Mesenchymal stem cell (in vitro differentiated cells and primary cell): ENCODE results near the gene KSR1.
A peak's percentile ranks its signal among the peaks of the same experiment; 100 is the strongest.

ENCODE experiments used
- DNase-seq: peaks from one replicate; pipeline ENCODE4 v3.0.0-alpha.2; 2013
- H2AFZ ChIP-seq: one replicate; pipeline ENCODE4 v1.6.1; 2013; ENCODE audit warnings: low read depth, mild to moderate bottlenecking, control low read depth, inconsistent platforms, low read length, moderate library complexity
- H2AK5ac ChIP-seq: 2 replicates; pipeline ENCODE4 v1.6.1; 2013; ENCODE audit warnings: low read length, moderate library complexity, mild to moderate bottlenecking, inconsistent platforms; ENCODE audit not compliant: severe bottlenecking
- H2BK120ac ChIP-seq: one replicate; pipeline ENCODE4 v1.6.1; 2013; ENCODE audit warnings: low read depth, mild to moderate bottlenecking, inconsistent platforms, low read length, moderate library complexity
- H2BK12ac ChIP-seq, 2 experiments: one replicate each; pipeline ENCODE4 v1.6.1; 2013; ENCODE audit warnings: inconsistent platforms in 2 of 2, low read length in 2 of 2, mild to moderate bottlenecking in 2 of 2, moderate library complexity in 2 of 2, control low read depth in 1 of 2
- H2BK15ac ChIP-seq: one replicate; pipeline ENCODE4 v1.6.1; 2013; ENCODE audit warnings: mild to moderate bottlenecking, low read depth, inconsistent platforms; ENCODE audit not compliant: poor library complexity, severe bottlenecking
- H2BK5ac ChIP-seq: 2 replicates; pipeline ENCODE4 v1.6.1; 2013; ENCODE audit warnings: low read depth, mild to moderate bottlenecking, low read length, control low read depth, inconsistent platforms; ENCODE audit not compliant: poor library complexity, severe bottlenecking
- H3K14ac ChIP-seq, 2 experiments: one replicate each; pipeline ENCODE4 v1.6.1; 2013; ENCODE audit warnings: inconsistent platforms in 2 of 2, low read length in 2 of 2, control low read depth in 1 of 2, mild to moderate bottlenecking in 1 of 2, moderate library complexity in 1 of 2
- H3K18ac ChIP-seq, 2 experiments: one replicate each; pipeline ENCODE4 v1.6.1; 2013; ENCODE audit warnings: inconsistent platforms in 2 of 2, low read length in 2 of 2, control low read depth in 1 of 2, low read depth in 1 of 2, mild to moderate bottlenecking in 1 of 2
- H3K23ac ChIP-seq, 2 experiments: one replicate each; pipeline ENCODE4 v1.6.1; 2013; ENCODE audit warnings: inconsistent platforms in 2 of 2, low read length in 2 of 2, mild to moderate bottlenecking in 2 of 2, moderate library complexity in 2 of 2, control low read depth in 1 of 2
- H3K27ac ChIP-seq: 2 replicates; pipeline ENCODE4 v1.5.1; 2013; ENCODE audit warnings: mild to moderate bottlenecking, moderate library complexity, low read length, control low read depth, inconsistent platforms; ENCODE audit not compliant: poor library complexity, severe bottlenecking
- H3K27me3 ChIP-seq, 2 experiments: 2 replicates each; pipeline versions ENCODE4 v1.6.1 to v1.7.0; 2013; ENCODE audit warnings: low read length in 2 of 2, mild to moderate bottlenecking in 2 of 2, moderate library complexity in 2 of 2, control low read depth in 1 of 2, inconsistent platforms in 1 of 2; ENCODE audit not compliant: control insufficient read depth in 1 of 2, insufficient read depth in 1 of 2
- H3K36me3 ChIP-seq, 2 experiments: 2 replicates each; pipeline versions ENCODE4 v1.6.1 to v1.7.0; 2013; ENCODE audit warnings: low read length in 2 of 2, control low read depth in 1 of 2, inconsistent platforms in 1 of 2, low read depth in 1 of 2, mild to moderate bottlenecking in 1 of 2; ENCODE audit not compliant: insufficient read depth in 2 of 2, control insufficient read depth in 1 of 2
- H3K4ac ChIP-seq, 2 experiments: one replicate each; pipeline ENCODE4 v1.6.1; 2013; ENCODE audit warnings: inconsistent platforms in 2 of 2, low read length in 2 of 2, mild to moderate bottlenecking in 2 of 2, moderate library complexity in 2 of 2, control low read depth in 1 of 2, low read depth in 1 of 2
- H3K4me1 ChIP-seq: 2 replicates; pipeline ENCODE4 v1.6.1; 2013; ENCODE audit warnings: low read depth, low read length, control low read depth; ENCODE audit not compliant: control insufficient read depth, insufficient read depth
- H3K4me2 ChIP-seq: 2 replicates; pipeline ENCODE4 v1.6.1; 2013; ENCODE audit warnings: low read length, mild to moderate bottlenecking, inconsistent platforms; ENCODE audit not compliant: poor library complexity, severe bottlenecking
- H3K4me3 ChIP-seq, 2 experiments: 2 replicates each; pipeline versions ENCODE4 v1.5.1 to v1.7.0; 2013; ENCODE audit warnings: low read length in 2 of 2, mild to moderate bottlenecking in 2 of 2, control low read depth in 1 of 2, low read depth in 1 of 2; ENCODE audit not compliant: insufficient read depth in 1 of 2
- H3K79me1 ChIP-seq: replicated peaks from 2 replicates; pipeline ENCODE4 v1.6.1; 2013; ENCODE audit warnings: mild to moderate bottlenecking, control low read depth, low read length, inconsistent platforms; ENCODE audit not compliant: poor library complexity, severe bottlenecking
- H3K9ac ChIP-seq: 2 replicates; pipeline ENCODE4 v1.7.0; 2013; ENCODE audit warnings: mild to moderate bottlenecking, low read length, moderate library complexity
- H3K9me3 ChIP-seq: 2 replicates; pipeline ENCODE4 v1.7.0; 2013; ENCODE audit warnings: mild to moderate bottlenecking, low read length; ENCODE audit not compliant: control insufficient read depth
- H4K8ac ChIP-seq: one replicate; pipeline ENCODE4 v1.6.1; 2013; ENCODE audit warnings: inconsistent platforms, mild to moderate bottlenecking, low read length, moderate library complexity
- H4K91ac ChIP-seq: one replicate; pipeline ENCODE4 v1.6.1; 2013; ENCODE audit warnings: mild to moderate bottlenecking, low read length, inconsistent platforms
- WGBS: methylation state at CpG from one replicate; pipeline ENCODE4 v1.1.7; 2013; ENCODE audit warnings: mixed read lengths; 5-methylcytosine and 5-hydroxymethylcytosine counted together

Gene KSR1

DNA sequence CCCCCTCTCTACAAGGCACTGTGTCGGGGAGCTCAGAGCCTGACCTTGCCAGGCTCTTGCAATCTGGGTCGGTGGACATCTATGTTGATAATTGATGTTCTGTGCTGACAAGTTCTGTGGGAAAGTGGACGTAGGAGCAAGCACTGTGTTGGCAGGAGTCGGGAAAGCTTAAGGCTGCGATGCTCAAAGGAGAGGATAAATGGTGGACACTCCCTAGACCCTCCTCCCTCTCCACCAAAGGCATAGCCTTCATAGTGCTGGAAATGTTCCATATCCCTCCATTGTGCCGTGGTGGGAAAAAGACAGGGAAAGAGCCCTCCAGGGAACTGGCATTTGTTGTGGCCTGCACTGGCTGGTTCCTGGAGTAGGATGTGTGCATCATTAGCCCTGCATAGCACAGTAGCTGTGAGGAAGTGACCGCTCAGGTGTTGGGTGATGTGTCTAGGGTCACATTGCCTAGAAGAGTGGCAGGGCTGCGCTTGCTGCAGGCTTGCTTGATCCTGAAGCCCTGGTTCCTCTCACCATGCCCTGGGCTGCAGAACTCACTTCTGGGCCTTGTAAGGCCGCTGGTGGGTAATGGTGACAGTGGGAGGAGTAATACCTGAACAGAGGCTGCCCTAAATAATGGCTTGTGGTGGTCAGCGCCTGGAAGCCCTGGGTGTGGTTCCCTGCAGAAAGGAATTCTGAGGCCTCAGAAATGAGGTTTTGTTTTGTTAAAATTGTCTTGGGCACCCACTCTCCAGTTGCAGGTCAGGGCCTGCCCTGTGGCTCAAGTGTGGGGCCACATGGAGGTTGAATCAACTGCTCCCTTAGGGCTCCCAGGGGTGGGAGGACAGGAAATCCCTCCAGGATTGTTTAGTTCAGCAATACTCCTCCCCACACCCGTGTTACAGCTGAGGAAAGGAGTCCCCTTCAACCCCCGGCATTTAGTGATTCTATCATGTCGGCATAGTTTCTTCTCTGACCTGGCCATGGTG, 62.6 kb downstream of the KSR1 start:
- H2AFZ ChIP-seq, result no peak overlapping the region
- no peak overlapping the region for H2AK5ac ChIP-seq
- no peak overlapping the region for H4K91ac ChIP-seq
- H3K9me3 ChIP-seq, result no peaks in the 10 kb centered on the region
- H2BK15ac ChIP-seq, result no peak overlapping the region
- no peak overlapping the region for H2BK5ac ChIP-seq
- no peak overlapping the region for H3K4ac ChIP-seq
- H2BK120ac ChIP-seq, result no peak overlapping the region
- peak overlapping the region in 1 of 2 experiments; percentile 62 for H3K14ac ChIP-seq
- peaks cover 48% of the 10 kb centered on the region for H3K79me1 ChIP-seq
- no peak overlapping the region for H3K4me2 ChIP-seq
- H4K8ac ChIP-seq, result no peak overlapping the region
- no peaks in the 10 kb centered on the region for H3K27me3 ChIP-seq
- no peak overlapping the region for H3K27ac ChIP-seq
- H3K9ac ChIP-seq, result no peak overlapping the region
- peak overlapping the region in 1 of 2 experiments; percentile 4 for H3K18ac ChIP-seq
- H3K4me1 ChIP-seq, result peaks cover 14% of the 10 kb centered on the region
- 80% methylated on average over 13 of the region's 13 CpGs for WGBS
- no peak for DNase-seq
- no peak overlapping the region for H2BK12ac ChIP-seq
- H3K36me3 ChIP-seq, result peaks cover 0 to under 1% of the 10 kb centered on the region in 2 experiments
- H3K23ac ChIP-seq, result no peak overlapping the region
- no peak overlapping the region for H3K4me3 ChIP-seq

GRCh38 chr17:27519550-27519949, 63.3 kb downstream of the KSR1 start:
- Histone ChIP-seq H2AK5ac (no peak overlapping the region), H4K91ac (no peak overlapping the region)
- WGBS, result 77% methylated on average over 4 of the region's 4 CpGs

DNA sequence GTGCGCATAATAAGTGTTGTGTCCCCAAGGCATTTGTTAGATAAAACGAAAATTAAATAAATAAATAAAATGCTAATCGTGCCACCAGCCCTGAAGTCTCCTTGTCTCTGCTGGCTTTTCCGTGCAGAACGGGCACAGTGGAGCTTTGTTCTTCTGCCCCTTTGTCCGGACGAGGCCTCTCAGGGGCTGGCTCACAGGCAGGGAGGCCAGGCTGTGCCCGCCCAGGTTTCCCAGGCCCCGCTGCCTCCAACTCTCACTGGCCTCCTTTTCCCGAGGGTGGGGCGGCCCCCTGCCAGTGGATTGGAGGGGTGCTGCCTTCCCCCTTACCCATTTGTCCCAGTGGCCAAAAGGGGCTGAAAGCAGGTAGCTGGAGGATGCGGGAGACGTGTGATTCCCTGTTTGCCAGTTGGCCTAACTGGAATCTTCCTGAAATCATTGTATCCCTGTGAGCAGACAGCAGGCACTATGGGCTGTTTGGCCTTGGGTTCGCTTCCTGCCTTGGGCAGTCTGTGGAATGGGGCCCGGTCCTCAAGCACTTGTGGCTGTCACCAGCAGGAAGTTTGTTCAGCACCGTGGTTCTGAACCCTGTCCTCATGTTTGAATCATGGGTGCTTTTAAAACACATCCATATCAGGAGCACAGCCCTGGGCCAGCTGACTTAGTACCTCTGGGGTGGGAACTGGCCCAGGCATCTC, 64.4 kb downstream of the KSR1 start:
- no peak overlapping the region for H2AFZ ChIP-seq
- H3K9ac ChIP-seq, result no peak overlapping the region
- H2BK5ac ChIP-seq, result no peak overlapping the region
- H3K27ac ChIP-seq, result no peak overlapping the region
- no peak overlapping the region for H2BK120ac ChIP-seq
- DNase-seq, result no peak
- H3K4me2 ChIP-seq, result no peak overlapping the region
- no peak overlapping the region for H4K8ac ChIP-seq
- H3K4me3 ChIP-seq, result no peak overlapping the region
- H3K18ac ChIP-seq, result peak overlapping the region in 1 of 2 experiments; percentile 55
- H3K23ac ChIP-seq, result no peak overlapping the region
- H3K9me3 ChIP-seq, result no peaks in the 10 kb centered on the region
- peak overlapping the region; percentile 45 for H2AK5ac ChIP-seq
- H4K91ac ChIP-seq, result no peak overlapping the region
- H3K14ac ChIP-seq, result peak overlapping the region in 1 of 2 experiments; percentile 69
- no peak overlapping the region for H3K4ac ChIP-seq
- H3K27me3 ChIP-seq, result no peaks in the 10 kb centered on the region
- peaks cover 0 to 3% of the 10 kb centered on the region in 2 experiments for H3K36me3 ChIP-seq
- H3K4me1 ChIP-seq, result peaks cover 16% of the 10 kb centered on the region
- H2BK12ac ChIP-seq, result peak overlapping the region in 1 of 2 experiments; percentile 89
- H2BK15ac ChIP-seq, result no peak overlapping the region
- WGBS, result 79% methylated on average over 16 of the region's 16 CpGs
- H3K79me1 ChIP-seq, result peaks cover 56% of the 10 kb centered on the region

More at GRCh38 chr17:27519550-27519949, 63.3 kb downstream of the KSR1 start:
- no peak for DNase-seq
- Histone ChIP-seq H2BK120ac (no peak overlapping the region), H2BK12ac (no peak overlapping the region), H3K4me2 (no peak overlapping the region), H2BK5ac (no peak overlapping the region), H3K79me1 (peaks cover 51% of the 10 kb centered on the region), H3K9me3 (no peaks in the 10 kb centered on the region), H3K18ac (peak overlapping the region in 1 of 2 experiments; percentile 4), H3K36me3 (peaks cover 0 to 3% of the 10 kb centered on the region in 2 experiments), H3K23ac (no peak overlapping the region), H3K27me3 (no peaks in the 10 kb centered on the region), H3K4me1 (peaks cover 14% of the 10 kb centered on the region), H3K27ac (no peak overlapping the region), H3K9ac (no peak overlapping the region), H3K14ac (no peak overlapping the region), H4K8ac (no peak overlapping the region), H3K4me3 (no peak overlapping the region), H2AFZ (no peak overlapping the region), H2BK15ac (no peak overlapping the region), H3K4ac (no peak overlapping the region)
